Brain pericyte (primary cell): ENCODE data around the gene LEAP2.
"Not testable (repeated sequence)": the region's sequence is repeated elsewhere in the genome, so short reads cannot be mapped to it uniquely, and the experiment has no call there.

Experiments used
- DNase-seq: peaks from one replicate; pipeline ENCODE4 v3.0.0-alpha.2; 2012; ENCODE audit warnings: low read depth, low spot score

Gene LEAP2

GRCh38 chr5:132840896-132841295 is 32.6 kb upstream of the LEAP2 start:
- DNase-seq = no peak

GRCh38 chr5:132841305-132841704 is 32.2 kb upstream of the LEAP2 start:
- no peak for DNase-seq

- DNase-seq = no peak
Measured at GRCh38 chr5:132848270-132848669, 25.2 kb upstream of the LEAP2 start.

GRCh38 chr5:132849347-132849746 is 24.1 kb upstream of the LEAP2 start:
- DNase-seq = no peak

GRCh38 chr5:132850066-132850465 is 23.4 kb upstream of the LEAP2 start:
- DNase-seq = no peak

GRCh38 chr5:132853323-132853722 is 20.1 kb upstream of the LEAP2 start:
- DNase-seq = no peak

- DNase-seq = no peak
Measured at GRCh38 chr5:132853790-132854189, 19.7 kb upstream of the LEAP2 start.

GRCh38 chr5:132854301-132854700 is 19.2 kb upstream of the LEAP2 start:
- no peak for DNase-seq

GRCh38 chr5:132854992-132855391 is 18.5 kb upstream of the LEAP2 start:
- not testable (repeated sequence) for DNase-seq

GRCh38 chr5:132856011-132856410 is 17.5 kb upstream of the LEAP2 start:
- no peak for DNase-seq

GRCh38 chr5:132859889-132860437 is 13.5 kb upstream of the LEAP2 start:
- no peak for DNase-seq

GRCh38 chr5:132860742-132861141 is 12.7 kb upstream of the LEAP2 start:
- no peak for DNase-seq

- DNase-seq = no peak
Measured at GRCh38 chr5:132865668-132866341, 7.7 kb upstream of the LEAP2 start.

- peak; percentile 97 for DNase-seq
Measured at GRCh38 chr5:132866342-132867045, 7.0 kb upstream of the LEAP2 start, which contains the start of the genes GDF9 and UQCRQ. Gene GDF9, minus strand, starts transcription at chr5:132866469. Its CDS starts 1,936 bp downstream, at chr5:132864533. Gene UQCRQ, plus strand, starts transcription at chr5:132866642. Its CDS starts 240 bp downstream, at chr5:132866882.

- DNase-seq = no peak
Measured at GRCh38 chr5:132867046-132867451, 6.4 kb upstream of the LEAP2 start.

GRCh38 chr5:132868754-132869153 is 4.7 kb upstream of the LEAP2 start:
- no peak for DNase-seq

GRCh38 chr5:132870801-132871200 is 2.7 kb upstream of the LEAP2 start:
- no peak for DNase-seq

- no peak for DNase-seq
Measured at GRCh38 chr5:132871459-132872284, 1.8 kb upstream of the LEAP2 start.

- DNase-seq = no peak
Measured at GRCh38 chr5:132872788-132873118, 715 bp upstream of the LEAP2 start.

- no peak for DNase-seq
Measured at GRCh38 chr5:132873930-132874271, 433 bp downstream of the LEAP2 start.

- DNase-seq = no peak
Measured at GRCh38 chr5:132876020-132876759, 2.7 kb downstream of the LEAP2 start.
